Adrenal gland (tissue), 12 donors: ENCODE data around the gene RNF40. TPM values are rescaled to one million over a fixed set of nuclear protein-coding genes. Genes with fewer than 3 reads are reported as not detected.

Experiments
- DNase-seq, 7 donors: peaks; one replicate each; pipeline ENCODE4 v3.0.0-alpha.2; 2019 to 2020
- H3K27ac ChIP-seq, 5 donors: fragments of 200-600 bp; sonication (generic) in 4 of 5; 1 replicate in 3 of 5; 2 replicates in 2 of 5; pipeline versions ENCODE4 v1.5.1 to v1.8.0; 2016 to 2020; ENCODE audit warnings: mild to moderate bottlenecking in 1 of 5
- H3K27me3 ChIP-seq: fragments of 200-600 bp; 2 replicates; pipeline ENCODE4 v1.8.0; 2021
- H3K36me3 ChIP-seq, 2 donors: fragments of 200-600 bp; replicated peaks in 1 of 2; 1 replicate in 1 of 2; 2 replicates in 1 of 2; pipeline versions ENCODE4 v1.5.1 to v1.8.0; 2018 to 2022
- H3K4me1 ChIP-seq, 2 donors: fragments of 200-600 bp; replicated peaks in 1 of 2; 1 replicate in 1 of 2; 2 replicates in 1 of 2; pipeline versions ENCODE4 v1.5.1 to v1.8.0; 2018 to 2021
- H3K4me3 ChIP-seq, 4 donors: fragments of 200-600 bp; sonication (generic) in 3 of 4; one replicate each; pipeline ENCODE4 v1.5.1; 2016 to 2018
- H3K9me3 ChIP-seq, 3 donors: fragments of 200-600 bp; sonication (generic) in 1 of 3; replicated peaks in 1 of 3; 1 replicate in 2 of 3; 2 replicates in 1 of 3; pipeline versions ENCODE4 v1.5.1 to v1.8.0; 2016 to 2021
- POLR2A ChIP-seq, 2 donors: fragments of 450-650 bp; IDR thresholded peaks; one replicate each; pipeline ENCODE4 v1.6.1; 2017; ENCODE audit warnings: antibody characterized with exemption in 2 of 2, mild to moderate bottlenecking in 2 of 2, moderate library complexity in 1 of 2
- WGBS, 4 donors: extraction: QIAGEN DNeasy Blood & Tissue Kit in 2 of 4; methylation state at CpG; one replicate each; pipeline versions ENCODE4 v1.1.5 to v1.1.7; 2013 to 2017; 5-methylcytosine and 5-hydroxymethylcytosine counted together
- intact Hi-C, 2 donors: fragments of 100-400 bp; cut with DNase I; formaldehyde crosslinking; loops; one replicate each; pipeline versions ENCODE4 v1.14.1 to v1.15.0; 2022 to 2023
- polyA plus RNA-seq, 3 donors: library from polyadenylated mRNA; stranded (reverse); fragments of 200-250 nt in 2 of 3; fragments of 350-450 nt in 1 of 3; fragmentation: Illumina TruSeq in 1 of 3; extraction: RNeasy Lipid Tissue Mini Kit (QIAGEN cat#74804) in 1 of 3; gene quantifications; one replicate each; pipeline ENCODE4 v1.2.3, GENCODE V29; 2013 to 2014
- total RNA-seq, 9 donors: library from RNA; depleted of rRNA in 4 of 9; stranded (reverse); fragments of >200 nt in 4 of 9; fragments of 120-200 nt in 1 of 9; fragmentation: NEBNext Ultra II Directional in 1 of 9; extraction: Animal tissue kit (Norgen Biotek cat#: 25700) in 1 of 9; gene quantifications; one replicate each; pipeline versions ENCODE4 v1.1.0 to v1.2.4, GENCODE V29; 2013 to 2023
- TF ChIP-seq, protein P1 (sequence below), 6 experiments: fragments of 450-650 bp in 4 of 6; fragments of 200-600 bp in 2 of 6; sonication (generic) in 1 of 6; IDR thresholded peaks; 1 replicate in 5 of 6; 2 replicates in 1 of 6; pipeline versions ENCODE4 v1.5.1 to v1.8.0; 2016 to 2021; ENCODE audit warnings: antibody characterized with exemption in 6 of 6, mild to moderate bottlenecking in 2 of 6, moderate library complexity in 1 of 6
- donor health status: healthy with polysubstance abuse.
- donor health status: Bipolar disorder and iron deficiency.
- donor health status: DM: yes; HTN: yes; CAD: no.
- donor health status: DM: no; HTN: no; CAD: no.
- donor health status: DM: no; HTN: no; CAD: no.
- donor health status: DM: yes; HTN: yes; CAD: no.

Gene RNF40
- total and polyA plus RNA-seq, 12 donors = 86.9 to 164 (median 114) TPM

- H3K4me1 ChIP-seq = peaks cover 22 to 31% of the 10 kb centered on the region in 2 donors
- intact Hi-C loops = no loop called here
- DNase-seq = peak in 1 of 7 donors; percentile 12
- TF ChIP-seq, protein P1, sequence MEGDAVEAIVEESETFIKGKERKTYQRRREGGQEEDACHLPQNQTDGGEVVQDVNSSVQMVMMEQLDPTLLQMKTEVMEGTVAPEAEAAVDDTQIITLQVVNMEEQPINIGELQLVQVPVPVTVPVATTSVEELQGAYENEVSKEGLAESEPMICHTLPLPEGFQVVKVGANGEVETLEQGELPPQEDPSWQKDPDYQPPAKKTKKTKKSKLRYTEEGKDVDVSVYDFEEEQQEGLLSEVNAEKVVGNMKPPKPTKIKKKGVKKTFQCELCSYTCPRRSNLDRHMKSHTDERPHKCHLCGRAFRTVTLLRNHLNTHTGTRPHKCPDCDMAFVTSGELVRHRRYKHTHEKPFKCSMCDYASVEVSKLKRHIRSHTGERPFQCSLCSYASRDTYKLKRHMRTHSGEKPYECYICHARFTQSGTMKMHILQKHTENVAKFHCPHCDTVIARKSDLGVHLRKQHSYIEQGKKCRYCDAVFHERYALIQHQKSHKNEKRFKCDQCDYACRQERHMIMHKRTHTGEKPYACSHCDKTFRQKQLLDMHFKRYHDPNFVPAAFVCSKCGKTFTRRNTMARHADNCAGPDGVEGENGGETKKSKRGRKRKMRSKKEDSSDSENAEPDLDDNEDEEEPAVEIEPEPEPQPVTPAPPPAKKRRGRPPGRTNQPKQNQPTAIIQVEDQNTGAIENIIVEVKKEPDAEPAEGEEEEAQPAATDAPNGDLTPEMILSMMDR (IDR thresholded peaks at IDR 0.05) = no peak
- no peak for TF ChIP-seq POLR2A (IDR thresholded peaks at IDR 0.05)
- peak overlapping the region in 4 of 5 donors; percentile 82 to 92 (median 89) for H3K27ac ChIP-seq
- H3K4me3 ChIP-seq = peak overlapping the region in 3 of 4 donors; percentile 58 to 91 (median 75)
- peaks cover 0 to 46% of the 10 kb centered on the region in 2 donors for H3K36me3 ChIP-seq
- no peaks in the 10 kb centered on the region for H3K27me3 ChIP-seq
- no peaks in the 10 kb centered on the region for H3K9me3 ChIP-seq
- WGBS, 4 donors = 43 to 56% (median 47%) methylated on average over 13 to 15 of the region's 15 CpGs
Observed at GRCh38 chr16:30762991-30763725, 1.0 kb downstream of the RNF40 start.

GRCh38 chr16:30764086-30764485 lies 2.0 kb downstream of the RNF40 start:
- intact Hi-C loops = no loop called here
- Histone ChIP-seq H3K27me3 (no peaks in the 10 kb centered on the region), H3K27ac (peak overlapping the region in 1 of 5 donors; percentile 92), H3K36me3 (peaks cover 0 to 55% of the 10 kb centered on the region in 2 donors), H3K9me3 (no peaks in the 10 kb centered on the region), H3K4me3 (no peak overlapping the region), H3K4me1 (peaks cover 22 to 31% of the 10 kb centered on the region in 2 donors)
- 50 to 56% (median 52%) methylated on average over 9 to 11 of the region's 11 CpGs for WGBS, 4 donors
- TF ChIP-seq POLR2A (IDR thresholded peaks at IDR 0.05) = no peak
- TF ChIP-seq, protein P1 (IDR thresholded peaks at IDR 0.05) = no peak
- DNase-seq = peak in 2 of 7 donors; percentile 14 to 19

DNA sequence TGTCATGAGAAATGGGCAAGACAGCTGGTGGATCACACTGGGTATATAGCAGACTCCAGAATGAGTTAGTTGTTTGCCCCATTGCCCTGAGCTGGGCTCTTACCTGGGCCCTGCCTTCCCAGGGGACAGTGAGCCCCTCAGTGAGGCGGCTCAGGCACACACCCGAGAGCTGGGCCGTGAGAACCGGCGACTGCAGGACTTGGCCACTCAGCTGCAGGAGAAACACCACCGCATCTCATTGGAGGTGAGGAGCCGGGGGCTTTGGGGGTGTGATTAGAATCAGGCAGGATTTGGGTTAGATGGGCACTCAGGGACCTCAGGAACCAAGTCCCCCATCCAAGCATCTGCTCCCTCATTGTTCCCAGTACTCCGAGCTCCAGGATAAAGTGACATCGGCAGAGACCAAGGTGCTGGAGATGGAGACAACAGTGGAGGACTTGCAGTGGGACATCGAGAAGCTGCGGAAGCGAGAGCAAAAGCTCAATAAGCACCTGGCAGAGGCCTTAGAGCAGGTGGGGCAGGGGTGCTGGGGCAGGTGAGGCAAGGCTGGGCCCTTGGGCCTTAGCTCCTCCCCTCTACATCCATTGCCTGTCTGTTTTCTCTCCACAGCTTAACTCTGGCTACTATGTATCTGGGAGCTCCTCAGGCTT lies 2.8 kb downstream of the RNF40 start:
- Histone ChIP-seq H3K9me3 (no peaks in the 10 kb centered on the region), H3K4me3 (no peak overlapping the region), H3K27ac (no peak overlapping the region), H3K4me1 (peaks cover 22 to 31% of the 10 kb centered on the region in 2 donors), H3K27me3 (no peaks in the 10 kb centered on the region), H3K36me3 (peaks cover 0 to 63% of the 10 kb centered on the region in 2 donors)
- DNase-seq = peak in 1 of 7 donors; percentile 9
- intact Hi-C loops = no loop called here
- 84 to 89% (median 84%) methylated on average over 9 to 12 of the region's 12 CpGs for WGBS, 4 donors
- no peak for TF ChIP-seq POLR2A (IDR thresholded peaks at IDR 0.05)
- TF ChIP-seq, protein P1 (IDR thresholded peaks at IDR 0.05) = no peak

GRCh38 chr16:30766206-30766932 lies 4.2 kb downstream of the RNF40 start:
- 85 to 92% (median 87%) methylated on average over 26 to 29 of the region's 29 CpGs for WGBS, 4 donors
- H3K27ac ChIP-seq = no peak overlapping the region
- no peak for TF ChIP-seq POLR2A (IDR thresholded peaks at IDR 0.05)
- TF ChIP-seq, protein P1 (IDR thresholded peaks at IDR 0.05) = no peak
- peaks cover 0 to 78% of the 10 kb centered on the region in 2 donors for H3K36me3 ChIP-seq
- no peaks in the 10 kb centered on the region for H3K9me3 ChIP-seq
- H3K27me3 ChIP-seq = no peaks in the 10 kb centered on the region
- no peak overlapping the region for H3K4me3 ChIP-seq
- peak in 1 of 7 donors; percentile 11 for DNase-seq
- H3K4me1 ChIP-seq = peaks cover 16 to 23% of the 10 kb centered on the region in 2 donors
- intact Hi-C loops = no loop called here
